22Rv1 (cell line): ENCODE data around the gene CNTNAP2.

ENCODE experiments used
- H3K27ac ChIP-seq: fragments of 450-650 bp; 2 replicates; pipeline ENCODE4 v1.5.1; 2017
- CTCF ChIP-seq: fragments of 450-650 bp; IDR thresholded peaks from 2 replicates; pipeline ENCODE4 v1.5.1; 2017; ENCODE audit warnings: mild to moderate bottlenecking
- ZFX ChIP-seq: fragments of 450-650 bp; IDR thresholded peaks from 2 replicates; pipeline ENCODE4 v1.6.1; 2017; ENCODE audit warnings: antibody characterized with exemption, borderline replicate concordance

The CNTNAP2 gene

GRCh38 chr7:147282204-147282603, 1165.6 kb downstream of the CNTNAP2 start:
- TF ChIP-seq CTCF = no peak
- no peak for TF ChIP-seq ZFX

GRCh38 chr7:147296201-147296600, 1179.6 kb downstream of the CNTNAP2 start:
- TF ChIP-seq CTCF (no peak), ZFX (no peak)
- H3K27ac ChIP-seq = no peak overlapping the region

More at GRCh38 chr7:147282204-147282603, 1165.6 kb downstream of the CNTNAP2 start:
- no peak overlapping the region for H3K27ac ChIP-seq

- TF ChIP-seq ZFX (no peak), CTCF (no peak)
- no peak overlapping the region for H3K27ac ChIP-seq
Measured at GRCh38 chr7:147296986-147297385, 1180.4 kb downstream of the CNTNAP2 start.

- no peak overlapping the region for H3K27ac ChIP-seq
Measured at GRCh38 chr7:147298611-147299043, 1182.0 kb downstream of the CNTNAP2 start.

GRCh38 chr7:147300293-147300692, 1183.7 kb downstream of the CNTNAP2 start:
- TF ChIP-seq ZFX (no peak), CTCF (no peak)
- H3K27ac ChIP-seq = no peak overlapping the region

More at GRCh38 chr7:147298611-147299043, 1182.0 kb downstream of the CNTNAP2 start:
- no peak for TF ChIP-seq ZFX

GRCh38 chr7:147304376-147304775, 1187.8 kb downstream of the CNTNAP2 start:
- TF ChIP-seq ZFX = no peak
- no peak for TF ChIP-seq CTCF
- H3K27ac ChIP-seq = no peak overlapping the region

- H3K27ac ChIP-seq = no peak overlapping the region
- no peak for TF ChIP-seq ZFX
- TF ChIP-seq CTCF = no peak
Measured at GRCh38 chr7:147305827-147306226, 1189.2 kb downstream of the CNTNAP2 start.

GRCh38 chr7:147308539-147308938, 1191.9 kb downstream of the CNTNAP2 start:
- no peak for TF ChIP-seq CTCF
- H3K27ac ChIP-seq = no peak overlapping the region
